Heart right ventricle (tissue), 16 donors: Measurements from ENCODE around the gene LILRB2. TPM values are rescaled to one million over a fixed set of nuclear protein-coding genes. Genes with fewer than 3 reads are reported as not detected.
"Not testable (repeated sequence)": the region's sequence is repeated elsewhere in the genome, so short reads cannot be mapped to it uniquely, and the experiment has no call there.

Experiments used
- ATAC-seq, 8 donors: fragments of 200-7000 bp; cut with Tn5 transposase; one replicate each; pipeline ENCODE4 v1.9.1; 2020; ENCODE audit warnings: mild to moderate bottlenecking in 8 of 8, moderate library complexity in 8 of 8, moderate number of reproducible peaks in 1 of 8
- DNase-seq, 2 donors: peaks; one replicate each; pipeline ENCODE4 v3.0.0-alpha.2; 2020
- H3K27ac ChIP-seq, 10 donors: fragments of 200-600 bp; sonication (generic) in 2 of 10; one replicate each; pipeline versions ENCODE4 v1.5.0 to v1.8.0; 2020 to 2022; ENCODE audit warnings: mild to moderate bottlenecking in 3 of 10
- H3K27me3 ChIP-seq, 7 donors: fragments of 200-600 bp; one replicate each; pipeline ENCODE4 v1.8.0; 2021 to 2022; ENCODE audit warnings: mild to moderate bottlenecking in 2 of 7
- H3K36me3 ChIP-seq, 9 donors: fragments of 200-600 bp; sonication (generic) in 1 of 9; one replicate each; pipeline versions ENCODE4 v1.5.0 to v1.8.0; 2020 to 2022; ENCODE audit warnings: mild to moderate bottlenecking in 2 of 9
- H3K4me1 ChIP-seq, 9 donors: fragments of 200-600 bp; sonication (generic) in 1 of 9; one replicate each; pipeline versions ENCODE4 v1.5.0 to v1.8.0; 2020 to 2022; ENCODE audit warnings: mild to moderate bottlenecking in 4 of 9
- H3K4me3 ChIP-seq, 10 donors: fragments of 200-600 bp; sonication (generic) in 2 of 10; one replicate each; pipeline versions ENCODE4 v1.5.0 to v1.8.0; 2020 to 2022; ENCODE audit warnings: mild to moderate bottlenecking in 7 of 10, moderate library complexity in 2 of 10
- H3K9me3 ChIP-seq, 11 donors: fragments of 200-600 bp in 10 of 11; sonication (generic) in 2 of 11; one replicate each; pipeline versions ENCODE4 v1.5.0 to v1.8.0; 2013 to 2022; ENCODE audit warnings: mild to moderate bottlenecking in 2 of 11, control low read depth in 1 of 11, moderate library complexity in 1 of 11
- CTCF ChIP-seq, 9 donors: fragments of 200-600 bp; sonication (generic) in 2 of 9; IDR thresholded peaks; one replicate each; pipeline versions ENCODE4 v1.5.0 to v1.8.0; 2021 to 2022; ENCODE audit warnings: antibody characterized with exemption in 9 of 9, mild to moderate bottlenecking in 5 of 9, moderate library complexity in 1 of 9
- WGBS, 2 donors: extraction: QIAGEN DNeasy Blood & Tissue Kit; methylation state at CpG; one replicate each; pipeline ENCODE4 v1.1.7; 2013; ENCODE audit warnings: inconsistent platforms in 1 of 2; 5-methylcytosine and 5-hydroxymethylcytosine counted together
- intact Hi-C, 10 donors: fragments of 100-400 bp; cut with DNase I; formaldehyde crosslinking; loops; one replicate each; pipeline versions ENCODE4 v1.11.1 to v1.14.2; 2022
- long read RNA-seq, 3 donors: library from polyadenylated mRNA; unstranded; transcript quantifications; one replicate each; pipeline ENCODE4 v2.0.0, GENCODE V29; 2020 to 2021
- polyA plus RNA-seq, 2 donors: library from polyadenylated mRNA; stranded (reverse); fragments of 200-250 nt; gene quantifications; one replicate each; pipeline ENCODE4 v1.2.3, GENCODE V29; 2013
- total RNA-seq, 10 donors: library from RNA; stranded (reverse); fragmentation: NEBNext Ultra II Directional in 3 of 10; extraction: Animal tissue kit (Norgen Biotek cat#: 25700) in 3 of 10; gene quantifications; one replicate each; pipeline versions ENCODE4 v1.2.1 to v1.2.4, GENCODE V29; 2021 to 2023
- donor health status: Arrhythmogenic right ventricular cardiomyopathy.
- donor health status: ischemic (EF 13 %, LVEDD 7.1; RV severe dilation, severe dysfunction).
- donor health status: healthy with polysubstance abuse.
- donor health status: DM: no; HTN: yes; CAD: no.
- donor health status: DM: no; HTN: no; CAD: no.
- donor health status: ischemic (EF 25% LVEDD 6.9; RV normal size, moderate dysfunction).
- donor health status: ischemic (EF 25% LVEDD 5.7; RV mildly dilated, moderate dysfunction).
- donor health status: healthy.
- donor health status: DM: yes; HTN: yes; CAD: no.
- donor health status: Ischemic cardiomyopathy.
- donor health status: ischemic (EF 35%, LVEDD 5.7; RV mildly dilated, moderate dysfunction).
- donor health status: nonischemic (EF 11% LVEDD 7.7; RV severe dilation, severe dysfunction).
- donor health status: DM: yes; HTN: yes; CAD: no.
- donor health status: PGD.
- donor health status: ischemic (EF 29% LVEDD 5.4; RV normal size, mild dysfunction).
- donor health status: nonischemic (EF 23%, LVEDD 6.1; RV moderate dilation, normal function).

Gene LILRB2
- 10 to 100 TPM in 1 of 10 donors, 1 to 10 TPM in 9; 1.1 to 20.1 (median 2.0) TPM for total RNA-seq
- 1 to 10 TPM; 2.6 to 2.8 TPM for polyA plus RNA-seq
- long read RNA-seq, donor 1, partial matches to known transcripts: 1 of 1 reads
- long read RNA-seq, donor 1, other reads (novel, unspliced or antisense): 0 of 1 reads
- long read RNA-seq, donor 2, partial matches to known transcripts: 1 of 3 reads
- long read RNA-seq, donor 2, other reads (novel, unspliced or antisense): 2 of 3 reads
- long read RNA-seq, donor 3, partial matches to known transcripts: 0 of 1 reads
- long read RNA-seq, donor 3, other reads (novel, unspliced or antisense): 1 of 1 reads

GRCh38 chr19:54281007-54281728, at the start of gene LILRB2:
TSS of gene LILRB2 (minus strand) at chr19:54281110. CDS start at chr19:54280496, 614 bp downstream.
- peak within 1 kb of the TSS in 6 of 10 donors; percentile 17 to 53 (median 22) for H3K4me3 ChIP-seq
- peaks cover 0 to 38% (median 0%) of the 10 kb centered on the region in 9 donors for H3K4me1 ChIP-seq
- DNase-seq (no peak), ATAC-seq (peak in 7 of 8 donors; percentile 21 to 60 (median 35))
- peaks cover 0 to 12% (median 0%) of the 10 kb centered on the region in 9 donors for H3K36me3 ChIP-seq
- no peak for TF ChIP-seq CTCF (IDR thresholded peaks at IDR 0.05)
- intact Hi-C loops: no loop called here
- peaks cover 0 to 54% (median 28%) of the 10 kb centered on the region in 7 donors for H3K27me3 ChIP-seq
- no peaks in the 10 kb centered on the region for H3K9me3 ChIP-seq
- peak within 1 kb of the TSS in 6 of 10 donors; percentile 13 to 90 (median 34) for H3K27ac ChIP-seq
- 77 to 80% methylated on average over 12 of the region's 12 CpGs for WGBS, 2 donors

DNA sequence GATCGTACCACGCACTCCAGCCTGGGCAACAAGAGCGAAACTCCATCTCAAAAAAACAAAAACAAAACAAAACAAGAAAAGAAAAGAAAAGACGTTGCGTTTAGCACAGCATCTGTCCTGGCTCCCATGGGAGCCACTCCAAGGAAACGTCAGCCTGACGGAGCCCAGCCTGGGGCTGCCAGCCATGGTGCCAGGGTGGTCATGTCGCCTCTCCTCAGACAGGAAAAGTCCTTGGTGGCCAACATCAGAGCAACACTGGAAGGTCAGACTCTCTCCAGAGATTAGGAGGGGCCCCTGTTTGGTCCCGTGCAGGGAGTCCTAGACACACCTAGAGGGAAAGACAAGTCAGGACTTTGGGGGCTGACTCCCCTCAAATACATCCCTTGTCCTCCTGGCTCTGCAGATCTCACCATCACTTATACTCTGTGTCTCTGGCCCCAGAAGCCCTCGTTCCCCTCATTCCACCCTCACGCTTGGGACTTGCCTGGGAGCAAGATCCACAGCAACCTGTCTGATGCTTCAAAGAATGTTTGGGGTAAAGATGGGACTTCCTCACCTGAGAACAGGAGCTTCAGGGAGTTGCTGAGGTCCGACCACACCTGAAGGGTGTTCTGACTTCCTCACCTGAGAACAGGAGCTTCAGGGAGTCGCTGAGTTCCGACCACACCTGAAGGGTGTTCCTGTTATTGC, 48.7 kb upstream of the LILRB2 start:
- Histone ChIP-seq H3K4me3 (no peak overlapping the region), H3K9me3 (no peaks in the 10 kb centered on the region), H3K27me3 (peaks cover 0 to 24% (median 14%) of the 10 kb centered on the region in 7 donors), H3K36me3 (no peaks in the 10 kb centered on the region), H3K4me1 (peaks cover 0 to 6% (median 0%) of the 10 kb centered on the region in 9 donors), H3K27ac (no peak overlapping the region)
- WGBS, 2 donors: 75 to 85% methylated on average over 14 of the region's 14 CpGs
- no peak for TF ChIP-seq CTCF (IDR thresholded peaks at IDR 0.05)
- intact Hi-C loops: loop anchor here in 5 of 10 donors (5.0 to 10.0 kb wide), 3 partner anchors 55 to 65 kb away; no protein-coding TSS in a partner anchor
- ATAC-seq: no peak
- no peak for DNase-seq

- not testable (repeated sequence) for DNase-seq, H3K4me3 ChIP-seq, H3K9me3 ChIP-seq, H3K4me1 ChIP-seq, H3K27ac ChIP-seq, ATAC-seq, H3K36me3 ChIP-seq
- intact Hi-C loops: loop anchor here in 5 of 10 donors (5.0 to 10.0 kb wide), 3 partner anchors 56 to 66 kb away; no protein-coding TSS in a partner anchor
- 72% methylated on average over 5 of the region's 5 CpGs for WGBS, 2 donors
- peaks cover 0 to 30% (median 18%) of the 10 kb centered on the region in 7 donors for H3K27me3 ChIP-seq
These were observed 47.9 kb upstream of the LILRB2 start for GRCh38 chr19:54328781-54329180.

DNA sequence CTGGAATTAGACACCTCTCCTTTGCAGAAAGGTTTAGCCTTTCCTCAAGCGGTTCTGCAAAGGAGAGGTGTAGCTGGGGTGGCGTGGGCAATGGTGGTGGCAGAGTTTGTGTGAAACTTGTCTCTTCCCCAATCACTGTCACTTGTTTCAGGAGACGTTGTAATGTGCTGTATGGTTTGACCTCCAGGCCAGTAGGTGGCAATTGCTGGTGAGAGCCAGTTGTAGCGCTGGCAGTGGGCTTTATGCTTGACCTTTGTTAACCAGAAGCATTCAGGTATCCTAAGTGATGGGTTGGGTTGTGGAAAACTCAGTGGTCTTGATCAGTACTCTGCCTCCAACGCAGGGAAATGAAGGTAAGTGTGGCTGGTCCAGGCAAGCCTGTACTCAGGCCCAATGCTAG, 44.7 kb upstream of the LILRB2 start:
- intact Hi-C loops: loop anchor here in 8 of 10 donors (2.0 to 10.0 kb wide), 4 partner anchors 59 to 69 kb away; no protein-coding TSS in a partner anchor
- H3K4me1 ChIP-seq: peaks cover 0 to 6% (median 0%) of the 10 kb centered on the region in 9 donors
- DNase-seq (no peak), ATAC-seq (peak in 1 of 8 donors; percentile 14)
- H3K36me3 ChIP-seq: no peaks in the 10 kb centered on the region
- TF ChIP-seq CTCF (IDR thresholded peaks at IDR 0.05): no peak
- peaks cover 0 to 42% (median 20%) of the 10 kb centered on the region in 7 donors for H3K27me3 ChIP-seq
- H3K27ac ChIP-seq: no peak overlapping the region
- no peak overlapping the region for H3K4me3 ChIP-seq
- 70 to 71% methylated on average over 5 of the region's 5 CpGs for WGBS, 2 donors
- peaks cover 0 to 3% (median 0%) of the 10 kb centered on the region in 11 donors for H3K9me3 ChIP-seq
